Upper lobe of left lung (tissue), 4 donors: Measurements from ENCODE around the gene RAB11B.

Experiments
- CTCF ChIP-seq, 6 experiments: fragments of 450-650 bp in 4 of 6; fragments of 200-600 bp in 2 of 6; sonication (generic) in 2 of 6; IDR thresholded peaks; one replicate each; pipeline ENCODE4 v1.5.1; 2016 to 2019; ENCODE audit warnings: antibody characterized with exemption in 6 of 6
- POLR2A ChIP-seq, 4 donors: fragments of 450-650 bp; IDR thresholded peaks; one replicate each; pipeline ENCODE4 v1.5.1; 2016 to 2017; ENCODE audit warnings: antibody characterized with exemption in 4 of 4, mild to moderate bottlenecking in 2 of 4
- POLR2AphosphoS5 ChIP-seq, 2 donors: sonication (generic); formaldehyde crosslinking; IDR thresholded peaks; one replicate each; pipeline ENCODE4 v1.5.1; 2017; ENCODE audit warnings: antibody characterized with exemption in 2 of 2

GRCh38 chr19:8452446-8453123 is 62.4 kb downstream of the RAB11B start:
- no peak for TF ChIP-seq CTCF (IDR thresholded peaks at IDR 0.05)
- no peak for TF ChIP-seq POLR2AphosphoS5 (IDR thresholded peaks at IDR 0.05)
- no peak for TF ChIP-seq POLR2A (IDR thresholded peaks at IDR 0.05)
